Osteocyte (in vitro differentiated cells): ENCODE measurements around the gene TM4SF5. TPM values are rescaled to one million over a fixed set of nuclear protein-coding genes. Genes with fewer than 3 reads are reported as not detected.

Experiments
- DNase-seq: peaks from one replicate; pipeline ENCODE4 v3.0.0; 2021; ENCODE audit warnings: mixed read lengths; ENCODE audit not compliant: unreplicated experiment; ENCODE audit errors: extremely low spot score
- H3K27ac Mint-ChIP-seq: one replicate; pipeline ENCODE4 v1.8.0; 2021; ENCODE audit warnings: mild to moderate bottlenecking, mixed read lengths; ENCODE audit not compliant: unreplicated experiment
- H3K27me3 Mint-ChIP-seq: one replicate; pipeline ENCODE4 v1.8.0; 2021; ENCODE audit warnings: mixed read lengths; ENCODE audit not compliant: unreplicated experiment
- H3K36me3 Mint-ChIP-seq: one replicate; pipeline ENCODE4 v1.8.0; 2021; ENCODE audit warnings: mixed read lengths; ENCODE audit not compliant: unreplicated experiment
- H3K4me1 Mint-ChIP-seq: one replicate; pipeline ENCODE4 v1.8.0; 2021; ENCODE audit warnings: mixed read lengths; ENCODE audit not compliant: unreplicated experiment
- H3K4me3 Mint-ChIP-seq: one replicate; pipeline ENCODE4 v1.8.0; 2021; ENCODE audit warnings: mild to moderate bottlenecking, moderate library complexity, mixed read lengths; ENCODE audit not compliant: unreplicated experiment
- H3K9me3 Mint-ChIP-seq: one replicate; pipeline ENCODE4 v1.8.0; 2021; ENCODE audit warnings: mixed read lengths; ENCODE audit not compliant: unreplicated experiment
- CTCF ChIP-seq: fragments of 200-600 bp; sonication (generic); IDR thresholded peaks from 2 replicates; pipeline ENCODE4 v1.5.0; 2021; ENCODE audit warnings: antibody characterized with exemption, mild to moderate bottlenecking, moderate library complexity
- total RNA-seq: library from RNA; stranded (reverse); gene quantifications from 2 replicates; pipeline ENCODE4 v1.2.1, GENCODE V29; 2021

TM4SF5 gene
- total RNA-seq, 1 donor from 2014 or later: not detected

GRCh38 chr17:4748686-4749085 is 23.0 kb upstream of the TM4SF5 start:
- Mint-ChIP-seq H3K27me3 (peaks cover 56% of the 10 kb centered on the region), H3K4me3 (no peak overlapping the region), H3K27ac (no peak overlapping the region), H3K9me3 (no peaks in the 10 kb centered on the region), H3K4me1 (peaks cover 5% of the 10 kb centered on the region), H3K36me3 (no peaks in the 10 kb centered on the region)
- DNase-seq: no peak
- no peak for TF ChIP-seq CTCF

GRCh38 chr17:4750606-4751005 is 21.1 kb upstream of the TM4SF5 start:
- no peak for DNase-seq
- Mint-ChIP-seq H3K27ac (no peak overlapping the region), H3K27me3 (peaks cover 61% of the 10 kb centered on the region), H3K4me1 (no peaks in the 10 kb centered on the region), H3K36me3 (no peaks in the 10 kb centered on the region), H3K4me3 (no peak overlapping the region), H3K9me3 (no peaks in the 10 kb centered on the region)
- no peak for TF ChIP-seq CTCF

- TF ChIP-seq CTCF: no peak
- no peak for DNase-seq
- H3K36me3 Mint-ChIP-seq: no peaks in the 10 kb centered on the region
- H3K4me1 Mint-ChIP-seq: no peaks in the 10 kb centered on the region
- no peak overlapping the region for H3K27ac Mint-ChIP-seq
- no peaks in the 10 kb centered on the region for H3K9me3 Mint-ChIP-seq
- peaks cover 55% of the 10 kb centered on the region for H3K27me3 Mint-ChIP-seq
- no peak overlapping the region for H3K4me3 Mint-ChIP-seq
These were observed 19.8 kb upstream of the TM4SF5 start for GRCh38 chr17:4751932-4752331.

GRCh38 chr17:4753392-4753791 is 18.3 kb upstream of the TM4SF5 start:
- Mint-ChIP-seq H3K4me1 (no peaks in the 10 kb centered on the region), H3K4me3 (no peak overlapping the region), H3K27ac (no peak overlapping the region), H3K9me3 (no peaks in the 10 kb centered on the region), H3K36me3 (no peaks in the 10 kb centered on the region), H3K27me3 (peaks cover 61% of the 10 kb centered on the region)
- no peak for DNase-seq
- no peak for TF ChIP-seq CTCF

GRCh38 chr17:4759776-4760236 is 11.9 kb upstream of the TM4SF5 start:
- no peaks in the 10 kb centered on the region for H3K9me3 Mint-ChIP-seq
- H3K27ac Mint-ChIP-seq: no peak overlapping the region
- no peaks in the 10 kb centered on the region for H3K36me3 Mint-ChIP-seq
- peaks cover 40% of the 10 kb centered on the region for H3K27me3 Mint-ChIP-seq
- no peak overlapping the region for H3K4me3 Mint-ChIP-seq
- H3K4me1 Mint-ChIP-seq: no peaks in the 10 kb centered on the region
- no peak for DNase-seq
- no peak for TF ChIP-seq CTCF
